PC-3 (cell line): Measurements from ENCODE around the gene ZBTB16.

Experiments used
- EZH2 ChIP-seq: fragments of 300-600 bp; sonication (generic); IDR thresholded peaks from one replicate; pipeline ENCODE4 v1.6.1; 2017; ENCODE audit warnings: antibody characterized with exemption, mild to moderate bottlenecking, low read length; ENCODE audit not compliant: unreplicated experiment
- TF ChIP-seq, protein P1 (sequence below): fragments of 300-600 bp; sonication (generic); conservative IDR thresholded peaks from 2 replicates; pipeline ENCODE4 v1.5.1; 2017; ENCODE audit warnings: antibody characterized with exemption, low read depth, mild to moderate bottlenecking, low read length

DNA sequence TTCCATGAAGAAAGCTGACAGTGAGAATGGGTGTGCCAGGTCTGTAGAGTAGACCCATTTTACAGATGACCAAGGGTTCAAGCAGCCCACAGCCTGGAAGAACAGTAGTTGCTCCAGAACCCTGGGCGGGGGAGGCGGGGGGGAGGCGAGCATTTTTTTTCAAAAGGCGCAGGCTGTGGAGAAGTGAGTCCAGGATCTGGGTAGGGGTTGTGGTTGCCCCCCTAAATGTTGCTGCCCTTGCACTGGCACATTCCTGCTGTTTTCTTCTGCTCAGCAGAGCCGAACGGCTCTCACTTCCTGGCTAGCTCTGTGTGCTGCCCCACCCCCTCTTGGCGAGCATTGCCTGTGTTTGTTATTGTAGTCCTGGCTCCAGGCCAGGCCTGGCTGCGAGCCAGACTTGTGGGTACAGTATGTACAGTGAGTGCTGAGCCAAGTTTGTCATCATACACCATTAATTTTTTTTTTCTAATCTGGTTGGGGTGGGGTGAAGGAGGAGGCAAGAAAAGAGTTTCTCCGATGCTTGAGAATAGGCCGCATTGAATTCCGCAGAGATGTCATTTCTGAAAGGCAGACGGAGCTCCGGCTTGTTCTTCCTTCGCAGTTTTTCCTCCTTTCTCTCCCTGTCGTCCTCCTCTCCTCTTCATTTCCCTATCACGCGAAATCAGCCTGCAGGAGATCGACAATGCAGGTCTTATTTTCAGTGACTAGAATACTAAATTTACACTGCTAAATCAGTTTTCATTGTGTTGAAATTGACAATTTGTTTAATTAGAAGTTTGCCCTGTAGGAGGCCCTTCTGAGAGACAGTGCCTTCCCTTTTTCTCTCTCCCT, 100.5 kb downstream of the ZBTB16 start:
- TF ChIP-seq, protein P1, sequence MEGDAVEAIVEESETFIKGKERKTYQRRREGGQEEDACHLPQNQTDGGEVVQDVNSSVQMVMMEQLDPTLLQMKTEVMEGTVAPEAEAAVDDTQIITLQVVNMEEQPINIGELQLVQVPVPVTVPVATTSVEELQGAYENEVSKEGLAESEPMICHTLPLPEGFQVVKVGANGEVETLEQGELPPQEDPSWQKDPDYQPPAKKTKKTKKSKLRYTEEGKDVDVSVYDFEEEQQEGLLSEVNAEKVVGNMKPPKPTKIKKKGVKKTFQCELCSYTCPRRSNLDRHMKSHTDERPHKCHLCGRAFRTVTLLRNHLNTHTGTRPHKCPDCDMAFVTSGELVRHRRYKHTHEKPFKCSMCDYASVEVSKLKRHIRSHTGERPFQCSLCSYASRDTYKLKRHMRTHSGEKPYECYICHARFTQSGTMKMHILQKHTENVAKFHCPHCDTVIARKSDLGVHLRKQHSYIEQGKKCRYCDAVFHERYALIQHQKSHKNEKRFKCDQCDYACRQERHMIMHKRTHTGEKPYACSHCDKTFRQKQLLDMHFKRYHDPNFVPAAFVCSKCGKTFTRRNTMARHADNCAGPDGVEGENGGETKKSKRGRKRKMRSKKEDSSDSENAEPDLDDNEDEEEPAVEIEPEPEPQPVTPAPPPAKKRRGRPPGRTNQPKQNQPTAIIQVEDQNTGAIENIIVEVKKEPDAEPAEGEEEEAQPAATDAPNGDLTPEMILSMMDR: no peak
- no peak for TF ChIP-seq EZH2
